ENCODE data around the gene MME. TPM values are rescaled to one million over a fixed set of nuclear protein-coding genes. Genes with fewer than 3 reads are reported as not detected.

Gene MME
- total RNA-seq, 1 experiment from 2014 or later: 1.6 TPM

DNA sequence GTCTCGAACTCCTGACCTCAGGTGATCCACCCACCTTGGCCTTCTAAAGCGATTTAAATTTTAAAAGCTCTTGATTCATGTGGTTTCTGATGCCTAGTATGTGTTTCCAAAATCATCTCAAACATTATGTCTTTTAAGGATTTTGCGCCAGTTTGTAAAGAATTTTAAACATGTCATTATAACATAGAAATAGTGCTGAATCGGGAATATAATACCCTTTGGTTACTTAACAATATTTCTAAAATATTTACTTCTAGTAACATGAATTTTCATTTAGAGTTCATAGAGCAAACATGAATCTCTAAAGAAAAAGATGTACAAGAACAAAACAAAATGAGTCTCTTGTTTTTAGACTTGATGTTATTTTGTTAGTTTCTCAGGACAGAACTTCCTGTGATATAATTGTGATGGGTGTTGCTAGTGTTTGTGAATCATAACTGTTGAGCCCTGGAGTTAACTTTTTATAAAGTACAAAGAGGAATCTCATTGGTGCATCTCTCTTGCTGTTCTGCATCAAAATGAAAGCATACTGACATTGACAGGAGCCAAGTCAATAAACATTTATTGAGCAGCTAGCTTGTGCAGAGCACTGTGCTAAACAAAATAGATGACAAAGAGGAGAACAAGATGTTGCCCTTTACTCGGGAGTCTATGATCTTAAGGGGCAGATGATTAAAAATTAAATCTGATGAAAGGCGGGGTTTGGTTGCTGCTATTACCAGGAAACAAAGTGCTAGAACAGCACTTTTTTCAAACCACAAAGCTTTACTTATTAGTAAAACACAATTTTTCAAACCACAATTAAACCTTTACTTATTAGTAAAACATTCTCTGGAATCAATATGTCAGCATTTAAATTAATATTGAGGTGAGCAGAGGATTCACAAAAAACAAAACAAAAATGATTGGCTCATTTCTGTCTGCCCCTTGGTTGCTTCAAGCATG is 73.4 kb downstream of the MME start:
- ChIA-PET POLR2A (no interaction called here), CTCF (no interaction called here)
- no peaks in the 10 kb centered on the region for H3K9me3 ChIP-seq (ENCODE audit: control insufficient read depth, insufficient read depth, low read depth, low read length)
- H3K27me3 ChIP-seq (ENCODE audit: control insufficient read depth, insufficient read depth, low read length): no peaks in the 10 kb centered on the region
- H3K4me1 ChIP-seq (ENCODE audit: control insufficient read depth, insufficient read depth, low read length): no peaks in the 10 kb centered on the region
- no peak overlapping the region for H3K4me3 ChIP-seq (ENCODE audit: low read depth in 2 of 2, low read length in 2 of 2)
- DNase-seq (ENCODE audit: low read depth, low spot score) (no peak), ATAC-seq (no peak)
- TF ChIP-seq SIN3A (IDR thresholded peaks at IDR 0.05; ENCODE audit: borderline replicate concordance, insufficient read depth, low read depth, low read length) (no peak), POLR2AphosphoS5 (IDR thresholded peaks at IDR 0.05; ENCODE audit: low read depth, low read length) (no peak), TCF7L2 (IDR thresholded peaks at IDR 0.05; ENCODE audit: low read depth, low read length) (no peak)
- TF ChIP-seq, protein P1, sequence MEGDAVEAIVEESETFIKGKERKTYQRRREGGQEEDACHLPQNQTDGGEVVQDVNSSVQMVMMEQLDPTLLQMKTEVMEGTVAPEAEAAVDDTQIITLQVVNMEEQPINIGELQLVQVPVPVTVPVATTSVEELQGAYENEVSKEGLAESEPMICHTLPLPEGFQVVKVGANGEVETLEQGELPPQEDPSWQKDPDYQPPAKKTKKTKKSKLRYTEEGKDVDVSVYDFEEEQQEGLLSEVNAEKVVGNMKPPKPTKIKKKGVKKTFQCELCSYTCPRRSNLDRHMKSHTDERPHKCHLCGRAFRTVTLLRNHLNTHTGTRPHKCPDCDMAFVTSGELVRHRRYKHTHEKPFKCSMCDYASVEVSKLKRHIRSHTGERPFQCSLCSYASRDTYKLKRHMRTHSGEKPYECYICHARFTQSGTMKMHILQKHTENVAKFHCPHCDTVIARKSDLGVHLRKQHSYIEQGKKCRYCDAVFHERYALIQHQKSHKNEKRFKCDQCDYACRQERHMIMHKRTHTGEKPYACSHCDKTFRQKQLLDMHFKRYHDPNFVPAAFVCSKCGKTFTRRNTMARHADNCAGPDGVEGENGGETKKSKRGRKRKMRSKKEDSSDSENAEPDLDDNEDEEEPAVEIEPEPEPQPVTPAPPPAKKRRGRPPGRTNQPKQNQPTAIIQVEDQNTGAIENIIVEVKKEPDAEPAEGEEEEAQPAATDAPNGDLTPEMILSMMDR (IDR thresholded peaks at IDR 0.05): no peak
- TF ChIP-seq, protein P2, sequence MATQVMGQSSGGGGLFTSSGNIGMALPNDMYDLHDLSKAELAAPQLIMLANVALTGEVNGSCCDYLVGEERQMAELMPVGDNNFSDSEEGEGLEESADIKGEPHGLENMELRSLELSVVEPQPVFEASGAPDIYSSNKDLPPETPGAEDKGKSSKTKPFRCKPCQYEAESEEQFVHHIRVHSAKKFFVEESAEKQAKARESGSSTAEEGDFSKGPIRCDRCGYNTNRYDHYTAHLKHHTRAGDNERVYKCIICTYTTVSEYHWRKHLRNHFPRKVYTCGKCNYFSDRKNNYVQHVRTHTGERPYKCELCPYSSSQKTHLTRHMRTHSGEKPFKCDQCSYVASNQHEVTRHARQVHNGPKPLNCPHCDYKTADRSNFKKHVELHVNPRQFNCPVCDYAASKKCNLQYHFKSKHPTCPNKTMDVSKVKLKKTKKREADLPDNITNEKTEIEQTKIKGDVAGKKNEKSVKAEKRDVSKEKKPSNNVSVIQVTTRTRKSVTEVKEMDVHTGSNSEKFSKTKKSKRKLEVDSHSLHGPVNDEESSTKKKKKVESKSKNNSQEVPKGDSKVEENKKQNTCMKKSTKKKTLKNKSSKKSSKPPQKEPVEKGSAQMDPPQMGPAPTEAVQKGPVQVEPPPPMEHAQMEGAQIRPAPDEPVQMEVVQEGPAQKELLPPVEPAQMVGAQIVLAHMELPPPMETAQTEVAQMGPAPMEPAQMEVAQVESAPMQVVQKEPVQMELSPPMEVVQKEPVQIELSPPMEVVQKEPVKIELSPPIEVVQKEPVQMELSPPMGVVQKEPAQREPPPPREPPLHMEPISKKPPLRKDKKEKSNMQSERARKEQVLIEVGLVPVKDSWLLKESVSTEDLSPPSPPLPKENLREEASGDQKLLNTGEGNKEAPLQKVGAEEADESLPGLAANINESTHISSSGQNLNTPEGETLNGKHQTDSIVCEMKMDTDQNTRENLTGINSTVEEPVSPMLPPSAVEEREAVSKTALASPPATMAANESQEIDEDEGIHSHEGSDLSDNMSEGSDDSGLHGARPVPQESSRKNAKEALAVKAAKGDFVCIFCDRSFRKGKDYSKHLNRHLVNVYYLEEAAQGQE (IDR thresholded peaks at IDR 0.05; ENCODE audit: insufficient read depth in 1 of 2, low read depth in 2 of 2, low read length in 1 of 2): no peak
- BruUV-seq (replicated peaks): no TSS peak
- H3K36me3 ChIP-seq (ENCODE audit: control insufficient read depth, insufficient read depth, low read length): no peaks in the 10 kb centered on the region
- intact Hi-C loops (cut with micrococcal nuclease; ENCODE audit: unreplicated experiment) (no loop called here), in situ Hi-C loops (cut with HindIII; ENCODE audit: low pct_unique_long_range_greater_than_20kb, low sequenced_read_pairs) (no loop called here)
- no peak overlapping the region for H3K27ac ChIP-seq (ENCODE audit: low read length)

DNA sequence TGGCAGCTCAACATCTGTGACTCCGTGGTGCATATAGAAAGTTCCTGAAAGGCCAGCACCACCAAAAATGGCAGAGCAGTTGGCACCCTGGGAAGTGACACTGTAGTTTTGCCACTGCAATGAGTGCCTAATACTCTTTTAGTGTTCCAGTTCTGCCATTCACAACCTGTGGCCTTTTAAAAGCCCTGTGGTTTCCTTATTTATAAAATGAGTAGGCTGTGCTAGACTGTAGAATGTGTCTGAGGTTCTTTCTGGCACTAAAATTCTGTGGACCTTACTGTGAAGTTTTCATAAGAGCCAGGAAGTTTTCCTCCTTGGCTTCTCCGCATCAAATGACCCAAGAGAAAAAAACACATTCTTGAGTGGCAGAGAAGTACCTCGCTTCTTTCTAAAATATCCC is 74.1 kb downstream of the MME start:
- no peaks in the 10 kb centered on the region for H3K4me1 ChIP-seq (ENCODE audit: control insufficient read depth, insufficient read depth, low read length)
- no peaks in the 10 kb centered on the region for H3K9me3 ChIP-seq (ENCODE audit: control insufficient read depth, insufficient read depth, low read depth, low read length)
- CTCF ChIA-PET: no interaction called here
- POLR2A ChIA-PET: no interaction called here
- no TSS peak for BruUV-seq (replicated peaks)
- no peak overlapping the region for H3K4me3 ChIP-seq (ENCODE audit: low read depth in 2 of 2, low read length in 2 of 2)
- DNase-seq (ENCODE audit: low read depth, low spot score) (no peak), ATAC-seq (no peak)
- H3K27me3 ChIP-seq (ENCODE audit: control insufficient read depth, insufficient read depth, low read length): no peaks in the 10 kb centered on the region
- TF ChIP-seq SIN3A (IDR thresholded peaks at IDR 0.05; ENCODE audit: borderline replicate concordance, insufficient read depth, low read depth, low read length): no peak
- TF ChIP-seq POLR2AphosphoS5 (IDR thresholded peaks at IDR 0.05; ENCODE audit: low read depth, low read length): no peak
- TF ChIP-seq, protein P2 (IDR thresholded peaks at IDR 0.05; ENCODE audit: insufficient read depth in 1 of 2, low read depth in 2 of 2, low read length in 1 of 2): no peak
- TF ChIP-seq TCF7L2 (IDR thresholded peaks at IDR 0.05; ENCODE audit: low read depth, low read length): no peak
- TF ChIP-seq, protein P1 (IDR thresholded peaks at IDR 0.05): no peak
- no peaks in the 10 kb centered on the region for H3K36me3 ChIP-seq (ENCODE audit: control insufficient read depth, insufficient read depth, low read length)
- intact Hi-C loops (cut with micrococcal nuclease; ENCODE audit: unreplicated experiment): no loop called here
- H3K27ac ChIP-seq (ENCODE audit: low read length): no peak overlapping the region
- in situ Hi-C loops (cut with HindIII; ENCODE audit: low pct_unique_long_range_greater_than_20kb, low sequenced_read_pairs): no loop called here

All from Panc1 (cell line).